ENCODE data around the gene KRTAP10-6. TPM values are rescaled to one million over a fixed set of nuclear protein-coding genes. Genes with fewer than 3 reads are reported as not detected.

KRTAP10-6 gene
- total and polyA plus RNA-seq, 3 donors from 2014 or later = not detected

GRCh38 chr21:44599264-44600029 is 7.1 kb upstream of the KRTAP10-6 start:
- no peaks in the 10 kb centered on the region for H3K9me3 ChIP-seq
- 80 to 82% methylated on average over 8 of the region's 8 CpGs for WGBS, 2 donors
- no peak for TF ChIP-seq POLR2A (IDR thresholded peaks at IDR 0.05)
- no peak for TF ChIP-seq CTCF (IDR thresholded peaks at IDR 0.05)
- H3K4me1 ChIP-seq = no peaks in the 10 kb centered on the region
- no peak overlapping the region for H3K4me3 ChIP-seq
- no peak overlapping the region for H3K27ac ChIP-seq
- no peaks in the 10 kb centered on the region for H3K27me3 ChIP-seq
- DNase-seq = no peak
- H3K36me3 ChIP-seq (ENCODE audit: low read depth, missing control alignments) = no peaks in the 10 kb centered on the region
- intact Hi-C loops (cut with DNase I; ENCODE audit: low total_unique reads) = no loop called here

- H3K9me3 ChIP-seq = no peaks in the 10 kb centered on the region
- intact Hi-C loops (cut with DNase I; ENCODE audit: low total_unique reads) = no loop called here
- WGBS, 2 donors = 73 to 79% methylated on average over 11 of the region's 11 CpGs
- no peak overlapping the region for H3K27ac ChIP-seq
- no peaks in the 10 kb centered on the region for H3K27me3 ChIP-seq
- no peaks in the 10 kb centered on the region for H3K4me1 ChIP-seq
- TF ChIP-seq POLR2A (IDR thresholded peaks at IDR 0.05) = no peak
- no peak for TF ChIP-seq CTCF (IDR thresholded peaks at IDR 0.05)
- H3K36me3 ChIP-seq (ENCODE audit: low read depth, missing control alignments) = no peaks in the 10 kb centered on the region
- no peak for DNase-seq
- H3K4me3 ChIP-seq = no peak overlapping the region
These were observed 5.8 kb upstream of the KRTAP10-6 start for GRCh38 chr21:44598061-44598460.

GRCh38 chr21:44596068-44596725 is 3.9 kb upstream of the KRTAP10-6 start:
- intact Hi-C loops (cut with DNase I; ENCODE audit: low total_unique reads) = no loop called here
- 70 to 86% methylated on average over 9 of the region's 9 CpGs for WGBS, 2 donors
- no peaks in the 10 kb centered on the region for H3K27me3 ChIP-seq
- no peaks in the 10 kb centered on the region for H3K36me3 ChIP-seq (ENCODE audit: low read depth, missing control alignments)
- no peak overlapping the region for H3K4me3 ChIP-seq
- H3K27ac ChIP-seq = no peak overlapping the region
- no peaks in the 10 kb centered on the region for H3K9me3 ChIP-seq
- TF ChIP-seq CTCF (IDR thresholded peaks at IDR 0.05) (no peak), POLR2A (IDR thresholded peaks at IDR 0.05) (no peak)
- DNase-seq = no peak
- no peaks in the 10 kb centered on the region for H3K4me1 ChIP-seq

GRCh38 chr21:44595524-44595923 is 3.2 kb upstream of the KRTAP10-6 start:
- no peaks in the 10 kb centered on the region for H3K36me3 ChIP-seq (ENCODE audit: low read depth, missing control alignments)
- H3K27ac ChIP-seq = no peak overlapping the region
- WGBS, 2 donors = 76 to 87% methylated on average over 6 of the region's 6 CpGs
- H3K9me3 ChIP-seq = no peaks in the 10 kb centered on the region
- intact Hi-C loops (cut with DNase I; ENCODE audit: low total_unique reads) = no loop called here
- no peak for DNase-seq
- H3K4me1 ChIP-seq = no peaks in the 10 kb centered on the region
- no peak overlapping the region for H3K4me3 ChIP-seq
- no peaks in the 10 kb centered on the region for H3K27me3 ChIP-seq
- TF ChIP-seq POLR2A (IDR thresholded peaks at IDR 0.05) (no peak), CTCF (IDR thresholded peaks at IDR 0.05) (no peak)

Data from testis (tissue), 3 donors.